HepG2 (cell line): Measurements from ENCODE around the gene SCUBE1.

ENCODE experiments used
- CREBL2 ChIP-seq: sonication (generic); formaldehyde crosslinking; IDR thresholded peaks from 2 replicates; pipeline ENCODE4 v1.8.1; 2023; ENCODE audit warnings: missing genetic modification reagents, mild to moderate bottlenecking, borderline replicate concordance
- CTCF ChIP-seq: sonication (generic); formaldehyde crosslinking; IDR thresholded peaks from 2 replicates; pipeline ENCODE4 v1.5.0; 2020; ENCODE audit warnings: mild to moderate bottlenecking, missing genetic modification reagents, moderate library complexity
- ELF1 ChIP-seq: sonication (generic); formaldehyde crosslinking; IDR thresholded peaks from 2 replicates; pipeline ENCODE4 v1.4.0; 2020; ENCODE audit warnings: missing genetic modification reagents
- GABPA ChIP-seq, 2 experiments: IDR thresholded peaks; 2 replicates each; pipeline ENCODE4 v1.6.1; 2011 to 2016; ENCODE audit warnings: low read depth in 2 of 2, low read length in 1 of 2, missing biosample characterization in 1 of 2, missing genetic modification characterization in 1 of 2
- HDAC6 ChIP-seq: fragments of 200-600 bp; sonication (generic); IDR thresholded peaks from 2 replicates; pipeline ENCODE4 v1.7.0; 2017; ENCODE audit warnings: mild to moderate bottlenecking, antibody characterized with exemption, low read length, low read depth
- MYC ChIP-seq: sonication (generic); formaldehyde crosslinking; IDR thresholded peaks from 2 replicates; pipeline ENCODE4 v1.9.0; 2021; ENCODE audit warnings: missing genetic modification reagents, borderline replicate concordance
- POLR2AphosphoS5 ChIP-seq: IDR thresholded peaks from 2 replicates; pipeline ENCODE4 v1.6.1; 2012; ENCODE audit warnings: low read depth, low read length
- RFX5 ChIP-seq: IDR thresholded peaks from 2 replicates; pipeline ENCODE4 v1.6.1; 2011; ENCODE audit warnings: low read depth, low read length, improper control_type of control experiment
- SMAD9 ChIP-seq: sonication (generic); formaldehyde crosslinking; IDR thresholded peaks from 2 replicates; pipeline ENCODE4 v1.5.1; 2020; ENCODE audit warnings: mild to moderate bottlenecking, missing genetic modification reagents
- ZNF224 ChIP-seq: sonication (generic); formaldehyde crosslinking; IDR thresholded peaks from 2 replicates; pipeline ENCODE4 v1.5.0; 2020; ENCODE audit warnings: mild to moderate bottlenecking, missing genetic modification reagents
- ZNF274 ChIP-seq: sonication (generic); formaldehyde crosslinking; IDR thresholded peaks from 2 replicates; pipeline ENCODE4 v1.5.1; 2020; ENCODE audit warnings: mild to moderate bottlenecking, missing genetic modification reagents
- ZSCAN29 ChIP-seq: sonication (generic); formaldehyde crosslinking; conservative IDR thresholded peaks from 2 replicates; pipeline ENCODE4 v1.4.0; 2020; ENCODE audit warnings: mild to moderate bottlenecking, missing genetic modification reagents

GRCh38 chr22:43173566-43173965, 169.6 kb downstream of the SCUBE1 start:
- no peak for TF ChIP-seq ZNF224 (CRISPR knock-in tag)
- TF ChIP-seq CTCF (CRISPR knock-in tag) = no peak
- no peak for TF ChIP-seq GABPA (IDR thresholded peaks at IDR 0.05; ENCODE audit: low read depth, low read length)
- no peak for TF ChIP-seq GABPA (CRISPR knock-in tag; IDR thresholded peaks at IDR 0.05; ENCODE audit: low read depth)
- TF ChIP-seq ELF1 (CRISPR knock-in tag) = no peak
- no peak for TF ChIP-seq MYC (CRISPR knock-in tag)
- no peak for TF ChIP-seq ZNF274 (CRISPR knock-in tag)
- no peak for TF ChIP-seq ZSCAN29 (CRISPR knock-in tag)
- TF ChIP-seq RFX5 = no peak
- TF ChIP-seq HDAC6 = no peak
- TF ChIP-seq CREBL2 = no peak
- no peak for TF ChIP-seq POLR2AphosphoS5
- no peak for TF ChIP-seq SMAD9 (CRISPR knock-in tag)
